Left ventricle myocardium inferior (tissue), 1 donor: Measurements from ENCODE around the gene ROPN1L. TPM values are rescaled to one million over a fixed set of nuclear protein-coding genes. Genes with fewer than 3 reads are reported as not detected.

Source experiments
- DNase-seq: peaks from one replicate; pipeline ENCODE4 v3.0.0-alpha.2; 2020
- H3K27ac ChIP-seq: fragments of 200-600 bp; replicated peaks from 2 replicates; pipeline ENCODE4 v1.8.0; 2021
- H3K27me3 ChIP-seq: fragments of 200-600 bp; 2 replicates; pipeline ENCODE4 v1.8.0; 2021; ENCODE audit warnings: low read depth
- H3K36me3 ChIP-seq: fragments of 200-600 bp; 2 replicates; pipeline ENCODE4 v1.8.0; 2021
- H3K4me1 ChIP-seq: fragments of 200-600 bp; 2 replicates; pipeline ENCODE4 v1.8.0; 2021
- H3K4me3 ChIP-seq: fragments of 200-600 bp; 2 replicates; pipeline ENCODE4 v1.8.0; 2021; ENCODE audit warnings: mild to moderate bottlenecking, moderate library complexity
- H3K9me3 ChIP-seq: fragments of 200-600 bp; replicated peaks from 2 replicates; pipeline ENCODE4 v1.8.0; 2021
- CTCF ChIP-seq: fragments of 200-600 bp; IDR thresholded peaks from 2 replicates; pipeline ENCODE4 v1.8.0; 2021; ENCODE audit warnings: antibody characterized with exemption, mild to moderate bottlenecking, borderline replicate concordance
- intact Hi-C: fragments of 100-400 bp; cut with micrococcal nuclease; formaldehyde crosslinking; loops from one replicate; pipeline ENCODE4 v1.11.0; 2022
- total RNA-seq: library from RNA; stranded (reverse); fragmentation: NEBNext Ultra II Directional; extraction: Animal tissue kit (Norgen Biotek cat#: 25700); gene quantifications from one replicate; pipeline ENCODE4 v1.2.1, GENCODE V29; 2021
- donor health status: DM: no; HTN: yes; CAD: no; lungs with severe emphysema.

The ROPN1L gene
- total RNA-seq, 1 donor from 2014 or later: 0.38 TPM

DNA sequence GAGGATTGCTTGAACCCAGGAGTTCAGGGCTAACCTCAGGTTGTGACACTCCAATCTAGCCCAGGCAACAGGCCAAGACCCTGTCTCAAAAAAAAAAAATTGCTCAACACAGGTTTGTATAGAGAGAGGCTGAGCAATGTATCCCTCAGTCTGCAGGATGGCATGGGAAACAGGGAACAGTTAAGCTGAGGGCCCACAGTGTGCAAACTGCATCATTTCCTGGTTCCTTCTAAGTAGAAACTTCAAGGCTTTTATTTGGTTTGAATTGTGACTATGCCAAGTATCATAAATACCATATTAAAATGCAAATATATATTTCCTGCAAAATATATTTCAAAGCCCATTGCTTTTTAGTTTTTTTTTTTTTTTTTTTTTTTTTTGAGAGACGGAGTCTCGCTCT, 13.7 kb upstream of the ROPN1L start:
- Histone ChIP-seq H3K36me3 (peaks cover 94% of the 10 kb centered on the region), H3K27ac (no peak overlapping the region), H3K9me3 (no peaks in the 10 kb centered on the region), H3K27me3 (no peaks in the 10 kb centered on the region), H3K4me1 (no peaks in the 10 kb centered on the region), H3K4me3 (no peak overlapping the region)
- no peak for DNase-seq
- intact Hi-C loops: loop anchor here (10.0 kb wide), 1 partner anchor 143 kb away; no protein-coding TSS in a partner anchor
- TF ChIP-seq CTCF: no peak

DNA sequence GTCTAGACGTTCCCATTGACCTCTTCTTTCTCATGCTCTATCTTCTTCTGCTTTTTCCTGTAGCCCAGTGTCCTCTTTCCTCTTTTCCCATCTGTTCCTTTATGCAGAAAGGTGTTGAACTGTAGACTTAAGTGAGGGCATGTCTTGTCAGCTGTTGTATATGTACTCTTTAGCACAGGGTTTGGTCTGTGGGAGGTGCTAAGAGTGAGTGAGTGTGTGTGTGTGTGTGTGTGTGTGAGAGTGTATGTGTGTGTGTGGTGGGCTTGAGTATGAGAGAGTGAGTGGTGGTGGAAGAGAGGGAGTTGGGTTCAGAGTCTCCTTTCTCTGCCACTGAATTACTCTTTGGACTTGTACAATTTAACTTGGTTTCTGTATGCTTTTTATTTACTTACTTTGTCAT, 10.3 kb upstream of the ROPN1L start:
- H3K4me1 ChIP-seq: no peaks in the 10 kb centered on the region
- no peak for TF ChIP-seq CTCF
- intact Hi-C loops: no loop called here
- no peak overlapping the region for H3K4me3 ChIP-seq
- H3K27ac ChIP-seq: no peak overlapping the region
- no peaks in the 10 kb centered on the region for H3K27me3 ChIP-seq
- H3K36me3 ChIP-seq: peaks cover 92% of the 10 kb centered on the region
- no peaks in the 10 kb centered on the region for H3K9me3 ChIP-seq
- DNase-seq: no peak

- no peaks in the 10 kb centered on the region for H3K27me3 ChIP-seq
- intact Hi-C loops: no loop called here
- peaks cover 83% of the 10 kb centered on the region for H3K36me3 ChIP-seq
- H3K4me3 ChIP-seq: no peak overlapping the region
- no peaks in the 10 kb centered on the region for H3K9me3 ChIP-seq
- no peak for TF ChIP-seq CTCF
- H3K4me1 ChIP-seq: peaks cover 1% of the 10 kb centered on the region
- no peak for DNase-seq
- H3K27ac ChIP-seq: no peak overlapping the region
These were observed 9.3 kb upstream of the ROPN1L start for GRCh38 chr5:10432059-10433008.

DNA sequence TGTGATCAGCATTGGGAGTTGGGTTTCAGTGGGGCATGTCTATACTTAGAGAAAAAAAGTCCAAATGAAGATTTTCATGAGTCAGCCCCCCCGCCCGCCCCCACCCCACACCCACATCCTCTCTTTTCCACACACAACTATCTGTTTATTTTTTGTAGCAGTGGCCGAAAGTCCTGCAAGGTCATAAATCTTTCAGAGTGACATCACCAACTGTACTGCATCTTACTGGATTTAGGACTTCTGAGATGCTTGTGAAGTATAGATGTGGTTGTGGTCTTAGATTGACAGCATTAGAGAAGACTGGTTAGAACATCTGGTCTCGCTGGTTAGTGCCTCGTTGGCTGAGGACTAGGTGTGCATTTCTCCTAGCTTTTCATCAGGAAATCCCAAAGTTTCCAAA, 7.3 kb upstream of the ROPN1L start:
- no peak for TF ChIP-seq CTCF
- Histone ChIP-seq H3K27me3 (no peaks in the 10 kb centered on the region), H3K4me1 (peaks cover 15% of the 10 kb centered on the region), H3K4me3 (no peak overlapping the region), H3K27ac (no peak overlapping the region), H3K36me3 (peaks cover 63% of the 10 kb centered on the region), H3K9me3 (no peaks in the 10 kb centered on the region)
- intact Hi-C loops: no loop called here
- DNase-seq: no peak

GRCh38 chr5:10438301-10438700, 3.4 kb upstream of the ROPN1L start:
- Histone ChIP-seq H3K4me3 (no peak overlapping the region), H3K27me3 (no peaks in the 10 kb centered on the region), H3K36me3 (peaks cover 23% of the 10 kb centered on the region), H3K9me3 (no peaks in the 10 kb centered on the region), H3K27ac (no peak overlapping the region), H3K4me1 (peaks cover 40% of the 10 kb centered on the region)
- no peak for DNase-seq
- no peak for TF ChIP-seq CTCF
- intact Hi-C loops: no loop called here
